Right atrium auricular region (tissue), 2 donors: ENCODE results near the gene MYBPC2. TPM values are rescaled to one million over a fixed set of nuclear protein-coding genes. Genes with fewer than 3 reads are reported as not detected.

Experiments
- DNase-seq: peaks from one replicate; pipeline ENCODE4 v3.0.0-alpha.2; 2019; ENCODE audit warnings: low spot score
- H3K27ac ChIP-seq, 2 donors: fragments of 200-600 bp; sonication (generic); 1 replicate in 1 of 2; 2 replicates in 1 of 2; pipeline ENCODE4 v1.5.1; 2016 to 2019
- H3K27me3 ChIP-seq, 2 donors: fragments of 200-600 bp; sonication (generic); one replicate each; pipeline versions ENCODE4 v1.5.1 to v1.6.0; 2017 to 2019
- H3K36me3 ChIP-seq: fragments of 200-600 bp; sonication (generic); one replicate; pipeline ENCODE4 v1.5.1; 2016
- H3K4me1 ChIP-seq, 2 donors: fragments of 200-600 bp; sonication (generic); one replicate each; pipeline versions ENCODE4 v1.5.1 to v1.6.0; 2017 to 2019
- H3K4me3 ChIP-seq, 2 donors: fragments of 200-600 bp; sonication (generic); 1 replicate in 1 of 2; 2 replicates in 1 of 2; pipeline ENCODE4 v1.5.1; 2017 to 2019; ENCODE audit warnings: mild to moderate bottlenecking in 1 of 2, moderate library complexity in 1 of 2
- H3K9me3 ChIP-seq, 2 donors: fragments of 200-600 bp; sonication (generic); one replicate each; pipeline ENCODE4 v1.5.1; 2019
- total RNA-seq, 2 donors: library from RNA; depleted of rRNA; stranded (reverse); fragments of >200 nt; gene quantifications; one replicate each; pipeline ENCODE4 v1.1.0, GENCODE V29; 2016
- TF ChIP-seq, protein P1 (sequence below), 2 donors: fragments of 200-600 bp; sonication (generic); IDR thresholded peaks; one replicate each; pipeline ENCODE4 v1.5.1; 2019; ENCODE audit warnings: antibody characterized with exemption in 2 of 2

MYBPC2 gene
- total RNA-seq, 2 donors from 2014 or later = not detected

DNA sequence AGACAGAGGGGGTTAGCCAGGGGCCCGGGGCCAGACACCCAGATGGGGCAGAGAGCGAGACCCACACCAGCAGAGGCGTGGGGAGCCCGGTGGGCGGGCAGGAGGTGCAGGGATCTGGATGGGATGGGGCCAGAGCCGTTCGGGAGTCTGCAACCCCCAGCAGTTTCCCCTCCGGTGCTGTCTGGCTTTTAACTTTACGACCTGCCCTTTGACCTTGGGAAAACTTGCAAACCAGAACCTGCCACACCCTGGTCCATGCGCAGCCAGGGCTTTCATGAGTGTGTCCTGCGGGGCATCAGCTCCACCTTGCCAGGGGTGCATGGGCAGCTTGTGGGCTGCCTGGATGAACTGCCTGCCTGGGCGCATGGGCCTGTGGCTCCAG is 68.5 kb downstream of the MYBPC2 start:
- H3K4me3 ChIP-seq = peak overlapping the region; percentile 53 to 60
- H3K27me3 ChIP-seq = no peaks in the 10 kb centered on the region
- H3K4me1 ChIP-seq = no peaks in the 10 kb centered on the region
- H3K36me3 ChIP-seq = no peaks in the 10 kb centered on the region
- TF ChIP-seq, protein P1, sequence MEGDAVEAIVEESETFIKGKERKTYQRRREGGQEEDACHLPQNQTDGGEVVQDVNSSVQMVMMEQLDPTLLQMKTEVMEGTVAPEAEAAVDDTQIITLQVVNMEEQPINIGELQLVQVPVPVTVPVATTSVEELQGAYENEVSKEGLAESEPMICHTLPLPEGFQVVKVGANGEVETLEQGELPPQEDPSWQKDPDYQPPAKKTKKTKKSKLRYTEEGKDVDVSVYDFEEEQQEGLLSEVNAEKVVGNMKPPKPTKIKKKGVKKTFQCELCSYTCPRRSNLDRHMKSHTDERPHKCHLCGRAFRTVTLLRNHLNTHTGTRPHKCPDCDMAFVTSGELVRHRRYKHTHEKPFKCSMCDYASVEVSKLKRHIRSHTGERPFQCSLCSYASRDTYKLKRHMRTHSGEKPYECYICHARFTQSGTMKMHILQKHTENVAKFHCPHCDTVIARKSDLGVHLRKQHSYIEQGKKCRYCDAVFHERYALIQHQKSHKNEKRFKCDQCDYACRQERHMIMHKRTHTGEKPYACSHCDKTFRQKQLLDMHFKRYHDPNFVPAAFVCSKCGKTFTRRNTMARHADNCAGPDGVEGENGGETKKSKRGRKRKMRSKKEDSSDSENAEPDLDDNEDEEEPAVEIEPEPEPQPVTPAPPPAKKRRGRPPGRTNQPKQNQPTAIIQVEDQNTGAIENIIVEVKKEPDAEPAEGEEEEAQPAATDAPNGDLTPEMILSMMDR (IDR thresholded peaks at IDR 0.05) = no peak
- no peak for DNase-seq
- H3K27ac ChIP-seq = peak overlapping the region; percentile 87 to 94
- no peaks in the 10 kb centered on the region for H3K9me3 ChIP-seq

DNA sequence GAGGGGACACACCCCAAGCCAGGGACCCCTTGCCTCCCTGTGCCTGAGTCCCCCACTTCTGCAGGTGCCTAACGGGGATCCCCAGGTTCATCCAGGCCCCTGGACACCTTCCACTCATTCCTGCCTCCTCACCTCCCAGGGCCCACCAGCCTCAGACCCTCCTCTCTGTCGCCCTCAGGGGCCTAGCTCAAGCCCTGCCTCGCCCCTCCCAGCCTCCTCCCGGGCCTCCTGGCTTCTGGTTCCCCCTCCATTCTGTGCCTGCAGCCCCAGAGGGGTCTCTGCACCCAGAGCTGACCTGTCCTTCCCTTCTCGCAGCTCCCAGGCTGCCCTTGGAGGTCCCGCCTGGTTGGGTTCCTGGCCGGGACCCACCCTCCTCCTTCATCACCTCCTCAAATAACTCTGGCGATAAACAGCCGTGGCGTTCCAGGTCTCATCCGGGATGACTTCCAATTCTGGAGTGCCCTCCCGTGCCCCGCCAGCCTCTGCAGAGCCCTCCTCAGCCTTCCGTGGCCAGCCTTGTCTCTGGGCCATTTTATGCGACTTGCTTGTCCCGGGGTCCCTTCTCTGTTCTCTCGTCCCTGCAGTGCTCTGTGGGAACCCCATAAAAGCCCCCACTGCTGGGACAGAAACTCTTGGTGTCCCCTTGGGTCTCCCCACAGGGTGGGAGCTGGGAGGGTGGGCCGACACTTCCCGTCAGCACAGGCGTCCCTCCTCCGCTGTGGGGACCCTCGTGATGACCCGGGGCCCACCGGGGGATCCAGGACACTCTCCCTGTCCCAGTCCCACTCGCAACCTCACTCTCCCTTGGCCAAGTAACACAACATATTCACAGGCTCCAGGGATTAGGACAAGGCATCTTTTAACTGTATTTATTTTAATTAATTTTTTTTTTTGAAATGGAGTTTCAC is 69.1 kb downstream of the MYBPC2 start:
- peak overlapping the region; percentile 87 to 94 for H3K27ac ChIP-seq
- H3K4me3 ChIP-seq = peak overlapping the region; percentile 53 to 60
- H3K27me3 ChIP-seq = no peaks in the 10 kb centered on the region
- no peaks in the 10 kb centered on the region for H3K36me3 ChIP-seq
- no peaks in the 10 kb centered on the region for H3K4me1 ChIP-seq
- TF ChIP-seq, protein P1 (IDR thresholded peaks at IDR 0.05) = no peak
- no peak for DNase-seq
- no peaks in the 10 kb centered on the region for H3K9me3 ChIP-seq

DNA sequence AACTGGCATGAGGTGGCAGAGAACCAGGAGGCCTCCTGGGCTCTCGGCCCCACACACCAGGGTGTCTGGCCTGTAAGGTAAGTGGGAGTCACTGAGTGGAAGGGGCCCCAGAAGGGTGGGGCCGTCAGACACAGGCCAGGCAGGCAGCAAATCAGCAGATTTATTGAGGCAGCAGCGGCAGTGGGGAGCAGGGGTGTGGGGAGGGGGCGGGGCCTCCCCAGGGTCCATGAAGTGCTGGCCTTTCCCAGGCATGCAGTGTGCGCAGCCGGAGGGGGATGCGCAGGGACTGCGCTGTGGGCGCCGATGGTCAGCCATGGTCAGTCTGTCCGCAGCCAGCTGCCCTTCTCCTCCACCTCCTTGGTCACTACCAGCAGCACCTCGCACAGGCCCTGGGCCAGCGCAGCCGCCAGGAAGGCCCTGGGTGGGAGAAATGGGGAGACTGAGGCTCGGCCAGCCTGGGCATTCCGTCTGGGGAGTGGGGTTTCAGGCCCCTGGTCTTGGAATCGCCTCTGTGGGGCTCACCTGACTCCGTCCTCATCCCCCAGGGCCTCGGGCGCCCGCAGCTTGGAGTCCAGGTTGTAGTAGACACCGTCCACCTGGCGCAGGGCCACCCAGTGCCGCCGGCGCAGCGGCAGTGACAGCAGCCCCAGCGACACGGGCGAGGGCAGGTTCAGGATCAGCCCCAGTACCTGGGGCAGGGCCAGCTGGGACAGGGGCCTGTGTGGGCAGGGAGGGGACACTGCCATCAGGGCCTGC is 73.3 kb downstream of the MYBPC2 start:
- TF ChIP-seq, protein P1 (IDR thresholded peaks at IDR 0.05) = no peak
- no peaks in the 10 kb centered on the region for H3K36me3 ChIP-seq
- no peak overlapping the region for H3K4me3 ChIP-seq
- no peak overlapping the region for H3K27ac ChIP-seq
- H3K27me3 ChIP-seq = no peaks in the 10 kb centered on the region
- peaks cover 0 to 27% of the 10 kb centered on the region in 2 donors for H3K4me1 ChIP-seq
- no peaks in the 10 kb centered on the region for H3K9me3 ChIP-seq
- DNase-seq = no peak

DNA sequence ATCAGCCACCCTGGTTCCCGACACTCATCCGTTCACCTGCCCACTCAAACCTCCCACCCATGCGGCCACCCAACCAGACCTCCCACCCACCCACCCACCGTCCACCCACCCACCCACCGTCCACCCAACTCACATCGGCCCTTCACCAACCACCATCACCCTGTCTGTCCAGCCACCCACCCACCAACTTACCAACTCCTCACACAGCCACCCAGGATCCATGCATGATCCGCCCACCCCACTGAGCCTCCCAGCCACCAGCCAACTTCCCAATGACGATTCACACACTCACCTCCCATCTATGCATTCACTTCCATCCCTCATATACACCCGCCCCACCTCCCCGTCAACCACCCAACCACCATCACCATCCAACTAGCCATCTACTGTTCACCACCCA is 74.0 kb downstream of the MYBPC2 start:
- peaks cover 0 to 27% of the 10 kb centered on the region in 2 donors for H3K4me1 ChIP-seq
- DNase-seq = no peak
- no peak overlapping the region for H3K27ac ChIP-seq
- H3K27me3 ChIP-seq = no peaks in the 10 kb centered on the region
- TF ChIP-seq, protein P1 (IDR thresholded peaks at IDR 0.05) = no peak
- no peaks in the 10 kb centered on the region for H3K36me3 ChIP-seq
- H3K9me3 ChIP-seq = no peaks in the 10 kb centered on the region
- no peak overlapping the region for H3K4me3 ChIP-seq

DNA sequence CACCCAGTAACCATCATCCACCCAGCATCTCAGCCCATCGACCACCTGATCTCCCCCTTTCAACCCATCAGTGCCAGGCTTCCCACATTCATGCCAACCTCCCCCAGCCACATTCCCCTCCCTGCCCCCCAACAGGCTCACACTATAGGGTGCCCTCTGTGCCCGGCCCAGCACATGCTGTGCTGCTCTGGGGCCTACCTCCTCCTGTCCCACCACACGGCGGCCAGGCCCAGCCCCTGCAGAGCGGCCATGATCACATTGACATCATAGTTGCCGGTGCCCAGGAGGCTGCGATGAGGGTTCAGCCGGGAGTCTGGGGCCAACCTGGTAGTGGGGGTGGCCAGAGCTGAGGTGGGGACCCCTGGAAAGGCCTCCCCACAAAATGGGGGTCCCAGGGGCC is 74.7 kb downstream of the MYBPC2 start:
- peaks cover 0 to 27% of the 10 kb centered on the region in 2 donors for H3K4me1 ChIP-seq
- no peak for DNase-seq
- no peaks in the 10 kb centered on the region for H3K27me3 ChIP-seq
- TF ChIP-seq, protein P1 (IDR thresholded peaks at IDR 0.05) = no peak
- no peaks in the 10 kb centered on the region for H3K36me3 ChIP-seq
- H3K4me3 ChIP-seq = no peak overlapping the region
- H3K27ac ChIP-seq = no peak overlapping the region
- no peaks in the 10 kb centered on the region for H3K9me3 ChIP-seq
